Vagina (tissue), 2 donors: ENCODE data around the gene P2RX6. TPM values are rescaled to one million over a fixed set of nuclear protein-coding genes. Genes with fewer than 3 reads are reported as not detected.

Experiments
- DNase-seq, 2 donors: peaks; one replicate each; pipeline ENCODE4 v3.0.0-alpha.2; 2017; ENCODE audit errors: extremely low spot score in 2 of 2
- H3K27ac ChIP-seq: fragments of 200-600 bp; sonication (generic); one replicate; pipeline ENCODE4 v1.5.1; 2019
- H3K27me3 ChIP-seq: fragments of 200-600 bp; sonication (generic); one replicate; pipeline ENCODE4 v1.5.1; 2019
- H3K36me3 ChIP-seq, 2 donors: fragments of 200-600 bp; sonication (generic); one replicate each; pipeline ENCODE4 v1.5.1; 2017 to 2019
- H3K4me1 ChIP-seq: fragments of 200-600 bp; sonication (generic); one replicate; pipeline ENCODE4 v1.5.1; 2019
- H3K4me3 ChIP-seq, 2 donors: fragments of 200-600 bp; sonication (generic); 1 replicate in 1 of 2; 2 replicates in 1 of 2; pipeline ENCODE4 v1.5.1; 2016 to 2019
- H3K9me3 ChIP-seq: fragments of 200-600 bp; sonication (generic); one replicate; pipeline ENCODE4 v1.5.1; 2019
- CTCF ChIP-seq, 3 experiments: fragments of 450-650 bp in 2 of 3; fragments of 200-600 bp in 1 of 3; sonication (generic) in 1 of 3; IDR thresholded peaks; one replicate each; pipeline ENCODE4 v1.5.1; 2017 to 2019; ENCODE audit warnings: antibody characterized with exemption in 3 of 3, mild to moderate bottlenecking in 2 of 3, moderate library complexity in 2 of 3
- POLR2A ChIP-seq, 2 donors: fragments of 450-650 bp; IDR thresholded peaks; one replicate each; pipeline ENCODE4 v1.6.1; 2017; ENCODE audit warnings: antibody characterized with exemption in 2 of 2, mild to moderate bottlenecking in 2 of 2, moderate library complexity in 2 of 2
- POLR2AphosphoS5 ChIP-seq, 2 donors: sonication (generic); formaldehyde crosslinking; IDR thresholded peaks; one replicate each; pipeline ENCODE4 v1.9.0; 2017; ENCODE audit warnings: antibody characterized with exemption in 2 of 2, mild to moderate bottlenecking in 2 of 2, low read depth in 1 of 2; ENCODE audit not compliant: insufficient read depth in 1 of 2
- intact Hi-C: fragments of 100-400 bp; cut with DNase I; formaldehyde crosslinking; loops from one replicate; pipeline ENCODE4 v1.15.1; 2023
- total RNA-seq: library from RNA; depleted of rRNA; stranded (reverse); fragments of >200 nt; gene quantifications from one replicate; pipeline ENCODE4 v1.2.3, GENCODE V29; 2016

P2RX6 gene
- total RNA-seq, 1 donor from 2014 or later, result 1.7 TPM

- TF ChIP-seq POLR2AphosphoS5 (IDR thresholded peaks at IDR 0.05; ENCODE audit: insufficient read depth in 1 of 2, low read depth in 1 of 2) (no peak), CTCF (IDR thresholded peaks at IDR 0.05) (no peak), POLR2A (IDR thresholded peaks at IDR 0.05) (no peak)
- no peaks in the 10 kb centered on the region for H3K27me3 ChIP-seq
- H3K9me3 ChIP-seq, result no peaks in the 10 kb centered on the region
- no peak for DNase-seq
- no peak within 1 kb of the TSS for H3K27ac ChIP-seq
- peaks cover 17% of the 10 kb centered on the region for H3K4me1 ChIP-seq
- no peaks in the 10 kb centered on the region for H3K36me3 ChIP-seq
- intact Hi-C loops, result no loop called here
- H3K4me3 ChIP-seq, result peak within 1 kb of the TSS; percentile 39 to 42
Observed at GRCh38 chr22:21032037-21032867, 17.3 kb downstream of the P2RX6 start, which contains the start of gene SLC7A4. Gene SLC7A4 (minus strand): TSS chr22:21032561. CDS start chr22:21031812, 749 bp downstream.

DNA sequence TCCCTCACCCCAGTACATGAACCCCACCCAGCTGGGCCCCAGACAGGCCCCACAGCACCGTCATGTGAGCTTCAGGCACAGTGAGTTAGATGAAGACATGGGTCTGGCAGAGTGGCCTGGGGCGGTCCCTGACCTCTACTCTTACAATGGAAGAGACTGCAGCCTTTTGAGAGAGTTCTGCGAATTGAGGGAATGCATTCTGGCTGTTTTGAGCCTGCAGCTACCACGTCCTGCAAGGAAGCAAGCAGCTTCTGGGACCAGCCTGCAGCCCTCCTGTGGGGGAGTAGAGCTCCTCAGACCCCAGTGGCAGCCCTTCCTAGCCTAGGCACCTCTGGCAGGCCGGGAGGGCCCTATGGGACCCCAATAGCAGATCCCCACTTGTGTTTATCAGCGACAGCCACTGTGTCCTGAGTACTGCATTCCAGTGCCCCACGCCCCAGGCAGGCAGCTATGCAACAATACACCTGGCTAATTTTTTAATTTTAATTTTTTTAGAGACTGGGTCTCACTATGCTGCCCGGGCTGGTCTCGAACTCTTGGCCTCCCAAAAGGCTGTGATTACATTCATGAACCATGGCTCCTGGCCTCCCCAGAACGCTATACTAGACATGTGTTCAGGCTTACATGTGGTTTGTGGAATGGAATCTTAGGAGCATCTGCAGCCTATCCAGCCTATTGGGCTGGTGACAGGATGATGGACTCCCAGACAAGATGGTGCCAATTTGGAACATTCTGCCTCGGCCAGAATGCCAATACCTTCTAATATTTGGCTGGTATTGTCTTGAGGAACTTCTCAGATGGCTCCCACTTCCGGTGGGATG lies 18.1 kb downstream of the P2RX6 start:
- no peaks in the 10 kb centered on the region for H3K27me3 ChIP-seq
- peak overlapping the region in 1 of 2 donors; percentile 39 for H3K4me3 ChIP-seq
- DNase-seq, result no peak
- H3K9me3 ChIP-seq, result no peaks in the 10 kb centered on the region
- H3K27ac ChIP-seq, result no peak overlapping the region
- H3K36me3 ChIP-seq, result no peaks in the 10 kb centered on the region
- TF ChIP-seq POLR2AphosphoS5 (IDR thresholded peaks at IDR 0.05; ENCODE audit: insufficient read depth in 1 of 2, low read depth in 1 of 2) (no peak), CTCF (IDR thresholded peaks at IDR 0.05) (no peak), POLR2A (IDR thresholded peaks at IDR 0.05) (no peak)
- H3K4me1 ChIP-seq, result peaks cover 17% of the 10 kb centered on the region
- intact Hi-C loops, result no loop called here

GRCh38 chr22:21033895-21034294 lies 18.9 kb downstream of the P2RX6 start:
- intact Hi-C loops, result no loop called here
- TF ChIP-seq POLR2A (IDR thresholded peaks at IDR 0.05) (no peak), CTCF (IDR thresholded peaks at IDR 0.05) (no peak), POLR2AphosphoS5 (IDR thresholded peaks at IDR 0.05; ENCODE audit: insufficient read depth in 1 of 2, low read depth in 1 of 2) (no peak)
- no peak for DNase-seq
- H3K4me1 ChIP-seq, result peaks cover 17% of the 10 kb centered on the region
- no peaks in the 10 kb centered on the region for H3K27me3 ChIP-seq
- H3K9me3 ChIP-seq, result no peaks in the 10 kb centered on the region
- no peak overlapping the region for H3K27ac ChIP-seq
- no peak overlapping the region for H3K4me3 ChIP-seq
- H3K36me3 ChIP-seq, result no peaks in the 10 kb centered on the region

- Histone ChIP-seq H3K4me1 (peaks cover 17% of the 10 kb centered on the region), H3K27ac (no peak overlapping the region), H3K9me3 (no peaks in the 10 kb centered on the region), H3K4me3 (no peak overlapping the region), H3K27me3 (no peaks in the 10 kb centered on the region), H3K36me3 (no peaks in the 10 kb centered on the region)
- DNase-seq, result no peak
- intact Hi-C loops, result no loop called here
- TF ChIP-seq POLR2A (IDR thresholded peaks at IDR 0.05) (no peak), CTCF (IDR thresholded peaks at IDR 0.05) (no peak)
Observed at GRCh38 chr22:21034989-21035388, 20.0 kb downstream of the P2RX6 start.
